NCI-H2107 (cell line): ENCODE measurements around the gene COLEC12.

Experiments used
- DNase-seq: peaks from one replicate; lab custom pipeline; 2025; lab: John Stamatoyannopoulos, UW

COLEC12 gene

DNA sequence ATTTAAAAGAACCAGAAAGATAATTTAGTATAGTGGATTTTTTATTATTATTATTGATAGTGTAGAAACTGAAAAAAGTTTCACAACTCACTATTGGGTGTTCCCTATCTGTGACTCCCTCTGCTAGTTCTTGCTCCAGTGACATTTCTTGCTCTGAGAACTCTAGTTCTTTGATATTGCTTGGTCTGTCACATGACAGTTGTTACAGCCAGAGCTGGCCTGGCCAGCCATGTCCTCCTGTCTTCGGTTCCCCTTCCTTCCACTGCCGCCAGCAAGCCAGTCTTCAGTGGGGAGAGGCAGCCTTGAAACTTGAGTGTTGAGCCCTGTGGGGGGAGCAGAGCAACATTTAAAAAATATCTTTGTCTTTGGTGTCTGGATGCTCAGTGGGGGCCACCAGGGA, 225.0 kb downstream of the COLEC12 start:
- no peak for DNase-seq

DNA sequence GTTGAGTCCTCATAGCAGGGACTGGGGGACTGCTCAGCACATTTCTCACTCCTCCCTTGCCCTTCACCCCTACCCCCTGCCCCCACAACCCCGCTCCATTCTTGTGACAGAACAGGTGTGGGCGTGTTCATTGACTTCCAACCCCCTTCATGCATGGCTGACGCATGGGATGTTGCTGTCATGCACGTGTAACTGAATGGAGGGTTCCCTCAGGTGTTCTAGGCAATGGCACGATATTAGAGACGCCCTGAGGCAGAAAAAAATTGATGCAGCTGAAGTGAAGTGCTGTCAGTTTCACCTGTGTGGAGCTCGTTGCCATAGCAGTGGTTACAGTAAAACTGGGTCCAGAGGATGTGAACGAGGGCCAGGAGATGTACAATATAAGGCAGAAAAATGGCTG, 226.2 kb downstream of the COLEC12 start:
- no peak for DNase-seq

DNA sequence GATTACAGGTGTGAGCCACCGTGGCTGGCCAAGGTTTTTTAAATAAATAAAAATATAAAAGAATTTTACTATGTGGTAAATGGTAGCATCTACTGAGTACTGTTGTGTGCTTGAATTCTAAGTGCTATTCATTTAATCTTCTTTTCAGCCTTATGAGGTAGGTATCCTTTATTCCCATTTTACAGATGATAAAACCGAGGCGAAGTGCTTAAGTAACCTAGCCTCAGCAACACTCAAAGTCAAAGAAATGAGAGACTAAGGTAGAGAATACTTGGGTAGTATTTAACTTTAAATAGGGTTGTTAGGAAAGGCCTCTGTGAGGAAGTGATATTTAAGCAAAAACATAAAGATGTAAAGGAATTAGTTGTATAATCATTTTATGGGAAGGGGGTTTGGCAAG, 227.0 kb downstream of the COLEC12 start:
- DNase-seq: no peak

DNA sequence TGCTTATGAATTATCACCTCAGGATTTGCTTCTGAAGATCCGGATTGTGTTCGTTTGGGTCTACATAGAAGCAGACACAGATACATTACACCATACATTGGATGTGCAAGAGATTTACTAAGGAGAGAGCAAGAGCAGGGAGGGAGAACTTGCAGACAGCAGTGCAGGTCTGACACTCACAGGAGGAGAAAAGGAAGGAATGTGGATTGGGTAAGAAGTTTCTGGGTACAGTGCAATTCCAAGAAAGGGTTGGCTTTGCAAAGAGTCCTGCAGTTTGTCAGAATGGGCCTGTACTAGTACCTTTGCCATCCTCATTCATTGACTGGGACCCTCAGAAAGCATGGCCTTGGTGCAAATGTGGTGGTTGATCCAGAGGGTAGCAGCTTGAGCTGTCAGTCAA, 227.9 kb downstream of the COLEC12 start:
- DNase-seq: no peak

DNA sequence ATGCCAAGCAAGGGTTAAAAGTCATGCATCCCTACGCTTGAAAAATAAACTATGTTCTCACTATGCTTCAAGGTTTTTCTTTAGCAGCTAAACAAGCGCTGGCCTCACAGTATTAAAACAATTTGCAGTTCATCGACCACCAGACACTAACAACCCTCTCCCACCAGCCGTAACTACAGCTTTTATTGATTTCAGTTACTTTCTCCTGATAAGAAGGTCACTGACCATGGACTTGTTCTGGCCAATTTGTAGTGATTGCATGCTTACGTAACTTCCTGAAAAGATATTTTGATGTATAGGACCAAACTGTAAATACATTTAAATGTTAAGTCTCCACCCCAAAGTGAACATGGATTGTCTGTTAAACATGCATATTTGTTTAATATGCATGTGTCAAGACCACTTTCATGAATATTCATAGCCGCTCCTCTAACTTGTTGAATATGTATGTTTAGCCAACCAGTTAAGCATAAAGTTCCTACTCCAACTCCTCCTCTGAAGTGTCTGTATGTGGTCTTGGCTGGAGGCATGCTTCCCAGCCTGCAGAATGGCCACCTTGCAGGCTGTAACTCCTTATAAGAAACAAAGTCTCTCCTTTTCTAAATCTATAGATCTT, 230.9 kb downstream of the COLEC12 start:
- DNase-seq: no peak

DNA sequence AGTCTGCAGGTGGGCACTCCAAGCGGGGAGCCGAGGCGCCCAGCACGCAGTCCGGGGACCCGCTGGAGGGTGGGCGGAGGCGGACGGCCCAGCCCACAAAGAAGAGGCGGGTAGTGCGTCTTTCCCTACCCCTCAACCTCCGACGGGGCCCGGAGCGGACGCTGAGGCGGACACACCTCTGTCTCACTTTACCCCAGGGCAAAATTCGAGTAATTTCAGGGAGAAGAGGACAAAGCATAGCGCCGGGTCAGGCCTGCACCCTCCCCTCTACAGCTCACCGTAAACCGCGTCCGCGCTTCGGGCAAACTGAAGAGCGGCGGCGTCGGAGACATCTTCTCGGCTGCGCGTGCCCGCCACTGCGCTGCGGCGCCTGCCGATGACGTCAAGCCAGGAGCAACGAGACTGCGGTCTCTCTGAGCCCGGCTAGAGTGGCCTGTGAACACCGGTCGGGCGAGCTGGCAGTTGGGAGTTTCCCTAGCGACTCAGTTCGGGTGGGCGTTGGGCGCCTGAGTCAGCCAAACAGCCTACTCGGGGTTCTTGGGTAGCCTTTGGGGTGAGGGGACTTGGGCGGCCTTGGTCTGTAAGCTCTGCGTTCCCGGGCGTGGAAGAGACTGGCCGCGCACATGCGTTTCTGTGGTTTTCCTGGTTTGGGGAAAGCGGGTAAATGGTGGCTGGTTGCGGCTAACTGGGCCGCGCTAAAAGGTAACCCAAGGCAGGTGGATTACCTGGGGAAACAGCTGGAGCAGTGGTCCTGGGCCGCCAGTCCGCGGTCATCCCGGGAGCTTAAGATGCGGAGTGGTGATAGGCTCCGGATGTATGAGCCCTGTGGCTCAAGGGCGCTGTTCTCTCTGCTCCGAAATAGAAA, 232.6 kb downstream of the COLEC12 start, which contains the start of gene THOC1:
TSS of gene THOC1 (minus strand) at position 360 of the 865 bp plus-strand sequence. CDS start at position 332, 28 bp downstream.
- DNase-seq: peak; percentile 50

DNA sequence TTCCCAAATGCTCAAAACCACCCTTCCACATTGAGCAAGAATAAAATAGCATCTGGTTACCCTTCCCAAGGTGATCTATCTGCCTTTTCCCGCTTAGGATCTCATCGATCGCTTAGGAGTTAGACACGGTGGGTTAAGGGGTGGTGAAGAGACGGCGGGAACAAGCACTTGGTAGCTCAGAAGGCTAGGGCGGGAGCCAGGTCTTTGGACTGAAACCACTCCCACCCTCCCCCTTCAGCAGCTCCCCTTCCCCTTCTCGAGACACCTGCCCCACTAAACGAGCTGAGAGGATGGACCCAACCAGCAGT, 233.2 kb downstream of the COLEC12 start:
- no peak for DNase-seq
